Stimulated activated CD4-positive, alpha-beta T cell treated with anti-CD3 and anti-CD28 coated beads, TNF-alpha, amount 100 ng/mL, for 1 hour (primary cell): ENCODE results near the gene DUSP1.

Experiments used
- DNase-seq, 3 donors: peaks; one replicate each; pipeline ENCODE4 v3.0.0-alpha.2; 2020; ENCODE audit warnings: low read depth in 3 of 3, low spot score in 1 of 3

DUSP1 gene

GRCh38 chr5:172765766-172766286 is 5.2 kb downstream of the DUSP1 start:
- DNase-seq: no peak

- peak; percentile 60 to 93 (median 83) for DNase-seq
Observed at GRCh38 chr5:172764861-172765765, 5.9 kb downstream of the DUSP1 start.

GRCh38 chr5:172763120-172763464 is 7.9 kb downstream of the DUSP1 start:
- DNase-seq: no peak

- DNase-seq: no peak
Observed at GRCh38 chr5:172762214-172763119, 8.5 kb downstream of the DUSP1 start.

GRCh38 chr5:172760959-172761358 is 10.0 kb downstream of the DUSP1 start:
- DNase-seq: no peak

- no peak for DNase-seq
Observed at GRCh38 chr5:172760136-172760535, 10.9 kb downstream of the DUSP1 start.

- no peak for DNase-seq
Observed at GRCh38 chr5:172758834-172759149, 12.2 kb downstream of the DUSP1 start.

GRCh38 chr5:172758077-172758833 is 12.7 kb downstream of the DUSP1 start:
- no peak for DNase-seq

- no peak for DNase-seq
Observed at GRCh38 chr5:172757394-172758010, 13.5 kb downstream of the DUSP1 start.

- no peak for DNase-seq
Observed at GRCh38 chr5:172756764-172757393, 14.1 kb downstream of the DUSP1 start.

GRCh38 chr5:172754596-172755356 is 16.2 kb downstream of the DUSP1 start:
- DNase-seq: no peak

GRCh38 chr5:172753101-172753500 is 17.9 kb downstream of the DUSP1 start:
- no peak for DNase-seq

GRCh38 chr5:172751761-172752510 is 19.1 kb downstream of the DUSP1 start:
- no peak for DNase-seq

GRCh38 chr5:172749881-172750633 is 20.9 kb downstream of the DUSP1 start:
- no peak for DNase-seq

GRCh38 chr5:172749076-172749475 is 21.9 kb downstream of the DUSP1 start:
- no peak for DNase-seq

- DNase-seq: no peak
Observed at GRCh38 chr5:172748341-172748843, 22.6 kb downstream of the DUSP1 start.

- DNase-seq: no peak
Observed at GRCh38 chr5:172747471-172747870, 23.5 kb downstream of the DUSP1 start.

- DNase-seq: no peak
Observed at GRCh38 chr5:172746725-172747124, 24.3 kb downstream of the DUSP1 start.
